ENCODE measurements around the gene SPIRE1.
"Not testable (repeated sequence)": the region's sequence is repeated elsewhere in the genome, so short reads cannot be mapped to it uniquely, and the experiment has no call there.

Gene SPIRE1

GRCh38 chr18:12481915-12482314, 176.0 kb downstream of the SPIRE1 start:
- not testable (repeated sequence) for DNase-seq

GRCh38 chr18:12479982-12480381, 177.9 kb downstream of the SPIRE1 start:
- DNase-seq: no peak

DNA sequence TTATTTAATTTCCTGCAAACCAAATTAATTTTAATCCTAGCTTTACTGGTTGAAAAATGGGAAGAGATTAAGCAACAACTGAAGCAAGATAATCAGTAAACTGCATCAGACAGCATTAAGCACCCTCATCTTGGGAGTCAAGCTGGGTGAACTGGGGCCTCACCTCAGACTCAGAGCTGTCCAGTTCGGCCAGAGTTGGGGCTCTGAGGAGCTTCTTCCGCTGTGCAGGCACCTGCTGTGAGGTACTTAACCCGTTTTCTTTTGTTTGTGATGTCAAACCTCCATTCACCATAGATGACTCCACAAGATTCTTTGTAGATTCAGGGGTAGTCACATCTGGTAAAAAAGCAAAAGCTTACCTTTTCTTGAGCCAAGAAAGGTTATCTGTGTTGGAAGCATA, 178.4 kb downstream of the SPIRE1 start:
- no peak for DNase-seq

DNA sequence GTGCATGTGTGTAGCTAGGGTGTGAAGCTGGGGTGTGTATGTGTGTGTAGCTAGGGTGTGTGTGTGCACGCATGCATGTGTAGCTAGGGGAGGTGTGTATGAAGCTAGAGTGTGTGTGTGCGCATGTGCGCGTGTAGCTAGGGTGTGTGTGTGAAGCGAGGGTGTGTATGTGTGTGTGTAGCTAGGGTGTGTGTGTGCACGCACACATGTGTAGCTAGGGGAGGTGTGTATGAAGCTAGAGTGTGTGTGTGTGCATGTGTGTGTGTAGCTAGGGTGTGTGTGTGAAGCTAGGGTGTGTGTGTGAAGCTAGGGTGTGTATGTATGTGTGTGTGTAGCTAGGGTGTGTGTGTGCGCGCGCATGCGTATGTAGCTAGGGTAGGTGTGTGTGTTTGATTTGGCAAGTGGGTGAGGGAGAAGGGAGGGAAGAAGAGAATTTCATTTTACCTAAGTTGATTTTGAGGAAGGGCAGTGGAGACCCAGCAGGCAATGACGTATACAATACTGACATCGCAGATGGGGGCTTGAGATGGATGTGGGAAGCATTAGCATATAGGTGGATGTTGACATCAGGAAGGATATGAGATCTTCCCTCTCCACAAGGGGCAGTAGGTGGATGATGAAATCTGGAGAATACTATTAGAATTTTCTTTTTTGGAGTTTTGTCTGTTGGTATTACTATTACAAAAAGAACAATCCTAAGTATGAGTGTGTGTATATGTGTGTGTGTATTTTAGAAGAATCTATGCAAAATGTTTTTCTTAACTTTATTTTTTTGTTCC, 179.4 kb downstream of the SPIRE1 start:
- DNase-seq: no peak

GRCh38 chr18:12477606-12478005, 180.3 kb downstream of the SPIRE1 start:
- DNase-seq: no peak

DNA sequence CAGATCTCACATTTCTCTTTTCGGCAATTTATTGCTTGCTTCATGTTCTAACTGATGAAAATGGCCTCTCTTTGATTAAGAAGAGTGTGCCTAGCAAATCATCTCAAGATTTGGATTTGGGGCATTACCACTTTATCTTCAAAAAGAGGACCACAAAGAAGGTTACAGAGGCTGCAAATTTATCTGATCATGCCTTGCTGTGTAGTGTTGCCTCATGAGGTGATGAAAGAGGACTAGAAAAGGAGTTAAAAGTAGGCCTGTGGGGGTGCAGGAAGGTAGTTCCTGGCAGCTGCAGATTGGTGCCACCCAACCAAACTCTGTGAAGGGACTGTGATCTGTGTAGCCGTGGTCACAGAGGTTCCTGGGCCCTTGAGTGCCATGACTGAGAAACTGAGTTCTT, 181.0 kb downstream of the SPIRE1 start:
- no peak for DNase-seq

GRCh38 chr18:12474876-12475275, 183.0 kb downstream of the SPIRE1 start:
- DNase-seq: no peak

- no peak for DNase-seq
Observed at GRCh38 chr18:12474146-12474545, 183.8 kb downstream of the SPIRE1 start.

DNA sequence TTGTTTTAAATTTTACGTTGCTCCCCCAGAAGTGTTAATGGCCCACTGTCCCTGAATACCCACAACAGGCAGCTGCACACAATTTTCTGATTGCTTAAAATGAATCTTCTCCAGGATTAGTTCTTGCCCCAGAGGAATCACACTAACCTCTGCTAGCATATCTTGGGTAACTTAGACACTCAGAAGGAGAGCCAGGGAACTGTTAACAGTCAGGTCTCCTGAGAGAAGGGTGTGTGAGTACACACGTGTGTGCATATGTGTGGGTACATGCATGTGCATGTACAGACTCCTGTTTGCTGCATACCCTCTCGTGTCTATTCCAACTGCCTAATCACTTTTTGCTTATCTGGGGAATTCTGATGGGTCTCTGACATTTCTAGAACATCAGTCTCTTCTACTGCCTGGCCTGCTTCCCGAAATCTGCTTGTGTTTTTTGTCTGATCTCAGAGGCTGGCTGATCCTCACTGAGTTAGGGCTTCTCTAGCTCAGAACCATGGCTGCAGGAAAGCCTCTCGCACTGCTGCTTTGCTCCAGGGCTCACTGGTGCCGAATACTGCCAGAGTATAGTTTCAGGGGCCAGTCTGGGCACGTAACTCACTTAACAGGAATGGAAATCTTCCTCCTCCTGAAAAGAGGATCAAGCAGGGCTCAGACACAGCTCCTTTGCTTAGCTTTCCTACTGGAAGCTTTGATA, 187.4 kb downstream of the SPIRE1 start:
- DNase-seq: no peak

- no peak for DNase-seq
Observed at GRCh38 chr18:12468445-12468844, 189.5 kb downstream of the SPIRE1 start.

- no peak for DNase-seq
Observed at GRCh38 chr18:12464731-12465130, 193.2 kb downstream of the SPIRE1 start.

GRCh38 chr18:12463191-12463590, 194.7 kb downstream of the SPIRE1 start:
- no peak for DNase-seq

- no peak for DNase-seq
Observed at GRCh38 chr18:12462242-12462641, 195.7 kb downstream of the SPIRE1 start.

DNA sequence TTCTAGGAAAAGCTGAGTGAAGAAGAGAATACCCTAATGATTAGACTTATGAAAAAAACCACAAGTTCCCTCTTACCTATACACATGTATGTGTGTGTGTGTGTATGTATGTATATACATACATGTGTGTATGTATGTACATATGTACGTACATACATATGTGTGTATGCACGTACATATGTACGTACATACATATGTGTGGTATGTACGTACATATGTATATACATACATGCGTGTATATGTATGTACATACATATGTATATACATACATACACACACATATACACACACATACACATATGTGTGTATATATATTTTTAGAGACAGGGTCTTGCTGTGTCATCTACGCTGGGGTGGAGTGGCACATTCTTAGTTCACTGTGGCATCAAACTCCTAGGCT, 196.6 kb downstream of the SPIRE1 start:
- DNase-seq: no peak

GRCh38 chr18:12460874-12461273, 197.0 kb downstream of the SPIRE1 start:
- no peak for DNase-seq

GRCh38 chr18:12458771-12459170, 199.1 kb downstream of the SPIRE1 start:
- DNase-seq: no peak

DNA sequence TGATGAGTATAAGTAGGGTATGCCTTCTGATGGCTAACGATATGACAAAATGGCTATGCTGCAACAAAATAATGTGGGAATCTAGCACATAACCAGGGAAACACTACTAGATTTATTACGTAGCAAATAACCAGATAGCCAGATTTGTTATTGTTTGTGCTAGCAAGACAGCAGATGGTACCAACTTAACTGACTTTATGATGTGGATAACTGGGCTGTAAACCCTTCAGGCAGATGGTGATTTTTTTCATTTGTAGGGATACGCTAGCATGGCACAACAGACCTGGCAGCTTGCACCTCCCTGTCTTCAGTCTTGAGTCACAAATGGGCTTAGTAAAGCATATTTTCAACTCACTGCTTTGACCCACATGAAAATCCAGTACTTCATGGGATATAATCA, 201.5 kb downstream of the SPIRE1 start:
- no peak for DNase-seq

DNA sequence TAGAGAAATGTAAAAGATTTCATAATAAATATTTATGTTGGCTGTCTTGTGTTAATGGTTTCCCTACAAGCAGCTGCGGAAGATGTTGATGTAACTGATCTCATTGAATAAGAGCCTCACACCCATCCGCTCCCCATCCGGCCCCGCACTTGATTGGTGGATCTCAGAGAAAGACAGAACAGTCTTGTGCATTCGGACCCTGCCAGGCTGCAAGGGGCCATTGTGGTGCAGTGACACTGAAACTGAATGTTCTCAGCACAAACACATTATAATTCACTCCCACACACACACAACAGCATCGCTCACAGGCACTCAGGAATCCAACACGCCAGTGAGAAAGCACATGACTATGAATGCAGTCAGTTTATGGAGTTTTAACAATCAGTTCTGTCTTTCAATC, 202.4 kb downstream of the SPIRE1 start:
- no peak for DNase-seq

GRCh38 chr18:12452784-12453183, 205.1 kb downstream of the SPIRE1 start:
- no peak for DNase-seq

- no peak for DNase-seq
Observed at GRCh38 chr18:12451428-12451827, 206.5 kb downstream of the SPIRE1 start.

- DNase-seq: no peak
Observed at GRCh38 chr18:12449051-12449785, 208.7 kb downstream of the SPIRE1 start.

GRCh38 chr18:12445554-12445953, 212.4 kb downstream of the SPIRE1 start:
- no peak for DNase-seq

DNA sequence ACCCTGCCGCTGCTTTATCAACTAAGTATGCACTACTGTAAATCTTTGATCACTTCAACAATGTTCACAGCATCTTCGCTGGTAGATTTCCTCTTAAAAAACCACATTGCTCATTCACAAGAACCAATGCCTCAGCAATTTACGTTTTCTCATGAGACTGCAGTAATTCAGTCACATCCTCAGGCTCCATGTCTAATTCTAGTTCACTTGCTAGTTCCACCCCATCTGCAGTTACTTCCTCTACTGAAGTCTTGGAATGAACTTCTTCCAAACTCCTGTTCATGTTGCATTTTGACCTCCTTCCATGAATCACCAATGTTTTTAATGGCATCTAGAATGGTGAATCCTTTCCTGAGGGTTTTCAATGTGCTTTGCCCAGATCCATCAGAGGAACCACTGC, 214.4 kb downstream of the SPIRE1 start:
- no peak for DNase-seq

- no peak for DNase-seq
Observed at GRCh38 chr18:12442946-12443345, 215.0 kb downstream of the SPIRE1 start.
